ES-I3 (cell line): Measurements from ENCODE around the gene PRDM10.
"Not testable (repeated sequence)": the region's sequence is repeated elsewhere in the genome, so short reads cannot be mapped to it uniquely, and the experiment has no call there.

ENCODE experiments used
- H3K36me3 ChIP-seq: 2 replicates; pipeline ENCODE4 v1.6.1; 2013; ENCODE audit warnings: mild to moderate bottlenecking, low read length, control low read depth, moderate library complexity; ENCODE audit not compliant: insufficient read depth
- H3K4me1 ChIP-seq: 2 replicates; pipeline ENCODE4 v1.6.1; 2013; ENCODE audit warnings: mild to moderate bottlenecking, control low read depth, low read length; ENCODE audit not compliant: insufficient read depth
- H3K9ac ChIP-seq: 2 replicates; pipeline ENCODE4 v1.6.1; 2013; ENCODE audit warnings: low read depth, mild to moderate bottlenecking, low read length, moderate library complexity
- H3K9me3 ChIP-seq: 2 replicates; pipeline ENCODE4 v1.6.1; 2013; ENCODE audit warnings: mild to moderate bottlenecking, low read length, moderate library complexity; ENCODE audit not compliant: control insufficient read depth, insufficient read depth

Gene PRDM10

DNA sequence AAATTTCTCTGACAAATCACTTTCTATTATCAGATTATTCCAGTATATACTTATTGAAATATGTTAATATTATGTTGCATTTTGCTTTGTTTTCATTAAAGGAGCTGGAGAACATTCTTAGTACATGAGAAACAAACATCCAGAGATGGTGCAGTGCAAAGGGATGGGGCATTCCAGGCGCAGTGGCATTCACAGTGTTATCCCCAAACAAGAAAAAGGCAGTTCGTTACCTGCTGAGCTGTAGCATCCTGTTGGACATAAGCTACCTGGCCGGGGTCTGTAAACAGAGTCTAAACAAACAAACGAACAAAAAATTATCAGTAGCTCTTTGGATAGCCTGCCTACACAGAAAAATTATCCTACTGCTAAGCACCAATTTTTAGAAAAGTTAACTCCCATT, 47.4 kb downstream of the PRDM10 start:
- Histone ChIP-seq H3K36me3 (peaks cover 3% of the 10 kb centered on the region; the same call in 1 of the 2 replicates), H3K4me1 (peaks cover 9% of the 10 kb centered on the region; the same call in 1 of the 2 replicates), H3K9me3 (no peaks in the 10 kb centered on the region), H3K9ac (no peak overlapping the region)

DNA sequence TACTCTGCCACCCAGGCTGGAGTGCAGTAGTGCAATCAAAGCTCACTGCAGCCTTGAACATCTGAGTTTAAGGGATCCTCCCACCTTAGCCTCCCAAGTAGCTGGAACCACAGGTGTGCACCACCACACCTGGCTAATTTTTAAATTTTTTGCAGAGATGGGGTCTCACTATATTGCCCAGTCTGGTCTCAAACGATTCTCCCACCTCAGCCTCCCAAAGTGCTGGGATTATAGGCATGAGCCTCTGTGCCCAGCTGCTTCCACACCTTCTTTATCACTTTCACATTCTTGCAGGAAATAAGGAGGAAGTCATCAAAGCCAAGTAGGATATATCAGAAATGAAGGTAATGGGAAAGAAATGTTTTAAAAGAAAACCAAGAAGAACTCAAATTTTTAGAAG, 47.9 kb downstream of the PRDM10 start:
- not testable (repeated sequence) for H3K9ac ChIP-seq, H3K36me3 ChIP-seq, H3K4me1 ChIP-seq, H3K9me3 ChIP-seq

DNA sequence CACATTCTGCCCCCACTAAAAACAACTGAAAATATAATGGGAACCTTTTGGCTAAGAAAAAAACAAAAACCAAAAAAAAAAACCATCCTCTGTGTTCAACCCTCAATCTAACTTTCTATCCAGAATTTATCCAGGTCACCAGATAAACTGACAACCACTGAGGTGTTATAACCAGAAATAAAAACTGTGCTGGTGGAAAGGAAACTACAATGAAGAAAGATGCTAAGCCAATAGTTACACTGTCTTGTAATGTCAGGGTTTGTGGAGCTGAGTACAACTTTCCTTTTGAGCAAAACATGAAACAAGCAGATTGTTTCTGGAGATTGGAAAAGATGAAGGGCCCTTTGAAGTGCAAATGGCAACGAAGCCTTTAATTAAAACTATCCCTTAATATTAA, 50.8 kb downstream of the PRDM10 start:
- Histone ChIP-seq H3K36me3 (no peaks in the 10 kb centered on the region; the same call in 1 of the 2 replicates), H3K4me1 (peaks cover 10% of the 10 kb centered on the region; the same call in 1 of the 2 replicates), H3K9ac (no peak overlapping the region), H3K9me3 (no peaks in the 10 kb centered on the region)

DNA sequence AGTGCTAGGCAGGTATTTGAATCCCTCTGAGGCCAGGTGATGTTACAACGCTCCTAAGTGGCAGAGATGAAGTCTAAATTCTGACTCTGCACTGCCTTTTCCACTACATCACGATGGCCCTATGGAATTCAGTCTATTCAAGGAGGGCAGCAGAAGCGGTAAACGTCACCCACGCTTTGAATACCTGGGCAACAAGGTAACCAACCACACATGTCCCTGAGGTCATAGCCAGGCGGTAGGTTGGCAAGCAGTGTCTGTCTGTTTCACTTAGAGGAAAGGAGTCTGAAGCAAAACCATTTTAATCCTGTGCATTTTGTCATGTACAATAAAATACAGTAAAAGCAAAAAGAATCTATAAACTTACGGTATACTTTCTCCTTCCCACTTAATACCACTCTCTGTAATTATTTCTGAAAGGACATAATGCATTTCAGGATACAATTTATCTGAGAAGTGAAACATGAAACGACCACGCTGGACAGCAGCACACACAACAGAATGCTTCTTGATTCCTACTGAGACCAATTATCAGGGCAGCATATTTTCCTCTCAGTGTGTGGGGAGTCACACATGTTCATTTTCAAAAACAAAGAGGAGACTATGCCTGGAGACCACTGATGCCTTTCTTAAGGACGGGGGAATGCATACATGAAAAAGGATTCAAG, 51.3 kb downstream of the PRDM10 start:
- Histone ChIP-seq H3K9ac (no peak overlapping the region), H3K9me3 (no peaks in the 10 kb centered on the region), H3K4me1 (peaks cover 12% of the 10 kb centered on the region; the same call in 1 of the 2 replicates), H3K36me3 (no peaks in the 10 kb centered on the region; the same call in 1 of the 2 replicates)

DNA sequence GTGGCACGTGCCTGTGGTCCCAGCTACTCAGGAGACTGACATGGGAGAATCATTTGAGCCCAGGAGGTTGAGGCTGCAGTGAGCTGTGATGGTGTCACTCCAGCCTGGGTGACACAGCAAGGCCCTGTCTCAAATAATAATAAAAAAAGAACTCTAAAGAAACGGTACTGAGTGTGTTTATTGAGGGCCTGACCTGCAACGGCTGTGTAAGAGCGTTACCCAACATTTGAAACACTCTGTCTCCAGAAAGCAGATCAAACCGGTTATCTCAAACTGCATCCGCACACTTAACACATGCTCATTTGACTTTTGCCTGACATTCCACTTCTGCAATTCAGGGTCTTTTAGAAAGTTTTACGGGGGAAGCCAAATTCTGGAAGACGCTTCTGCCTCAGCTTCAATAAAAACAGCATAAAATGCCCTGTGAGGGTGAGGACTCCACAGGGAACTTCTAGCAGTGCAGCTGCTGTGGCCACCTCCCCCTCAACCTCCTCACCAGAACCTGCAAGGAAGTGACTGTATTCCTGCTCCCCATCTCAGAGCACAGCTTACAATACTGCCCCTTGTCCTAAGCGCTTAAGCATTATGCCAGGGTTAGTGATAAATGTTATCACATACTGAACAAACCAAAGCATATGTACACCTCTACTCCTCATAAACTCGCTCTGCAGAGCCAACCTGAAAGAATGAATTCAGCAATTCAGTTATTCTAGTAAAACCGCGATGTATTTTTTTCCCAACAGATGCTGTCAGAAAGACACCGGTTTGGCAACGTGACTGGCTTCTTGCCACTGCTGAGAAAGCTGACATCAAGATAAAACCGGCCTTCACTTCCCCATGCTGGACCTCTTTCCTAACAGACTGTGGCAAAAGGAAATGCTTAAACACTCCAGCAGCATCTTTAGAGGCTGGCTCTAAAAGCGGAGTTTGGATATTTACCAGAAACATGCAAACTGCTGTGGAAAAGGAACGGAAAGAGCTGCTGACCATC, 52.2 kb downstream of the PRDM10 start:
- Histone ChIP-seq H3K36me3 (no peaks in the 10 kb centered on the region), H3K9me3 (no peaks in the 10 kb centered on the region), H3K4me1 (peaks cover 16% of the 10 kb centered on the region; the same call in 1 of the 2 replicates), H3K9ac (no peak overlapping the region)

DNA sequence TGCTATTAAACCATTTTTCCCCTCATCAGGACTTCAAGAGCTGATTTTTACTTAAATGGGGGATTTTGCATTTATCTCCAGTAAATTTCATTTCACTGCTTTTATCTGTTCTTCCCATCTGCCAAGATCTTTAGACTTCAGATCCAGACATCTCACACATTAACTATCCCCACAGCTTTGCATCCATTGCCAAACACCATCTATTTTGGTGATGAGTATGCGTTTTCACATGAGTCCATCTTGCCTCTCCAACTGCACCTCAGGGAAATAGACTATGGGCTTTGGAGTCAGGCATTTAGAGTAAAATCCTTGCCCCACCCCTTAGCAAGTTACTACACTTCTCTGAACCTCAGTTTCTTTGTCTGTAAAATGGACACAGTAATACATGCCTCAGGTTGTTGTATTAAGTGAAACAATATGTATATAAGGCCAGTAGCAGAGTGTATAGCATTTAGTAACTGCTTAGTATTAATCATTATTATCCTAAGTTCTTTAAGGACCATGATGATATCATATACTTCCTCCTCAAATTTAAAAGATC, 53.6 kb downstream of the PRDM10 start:
- Histone ChIP-seq H3K4me1 (peaks cover 16% of the 10 kb centered on the region; the same call in 1 of the 2 replicates), H3K36me3 (no peaks in the 10 kb centered on the region), H3K9me3 (no peaks in the 10 kb centered on the region), H3K9ac (no peak overlapping the region)

DNA sequence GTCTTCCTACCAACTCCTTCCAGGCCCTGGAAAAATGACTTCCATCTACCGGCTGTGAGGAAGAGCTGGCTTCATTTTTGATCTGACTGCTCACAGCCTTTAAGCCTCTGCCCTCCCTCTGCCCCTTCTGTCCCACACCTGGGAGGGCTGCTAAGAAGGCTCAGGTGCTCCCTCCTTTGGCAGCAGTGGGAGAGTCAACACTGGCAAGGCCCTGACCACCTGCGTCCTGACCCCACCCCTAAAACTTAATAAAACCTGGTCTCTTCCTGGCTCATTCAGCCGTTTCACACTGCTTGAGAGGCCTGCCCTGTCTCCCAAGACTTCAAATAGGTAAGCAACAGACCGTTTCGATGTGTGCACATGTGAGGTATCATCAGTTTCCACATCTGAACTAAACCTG, 55.2 kb downstream of the PRDM10 start:
- H3K36me3 ChIP-seq, result no peaks in the 10 kb centered on the region; the same call in 1 of the 2 replicates
- no peak overlapping the region for H3K9ac ChIP-seq
- no peaks in the 10 kb centered on the region for H3K9me3 ChIP-seq
- H3K4me1 ChIP-seq, result peaks cover 16% of the 10 kb centered on the region; the same call in 1 of the 2 replicates

DNA sequence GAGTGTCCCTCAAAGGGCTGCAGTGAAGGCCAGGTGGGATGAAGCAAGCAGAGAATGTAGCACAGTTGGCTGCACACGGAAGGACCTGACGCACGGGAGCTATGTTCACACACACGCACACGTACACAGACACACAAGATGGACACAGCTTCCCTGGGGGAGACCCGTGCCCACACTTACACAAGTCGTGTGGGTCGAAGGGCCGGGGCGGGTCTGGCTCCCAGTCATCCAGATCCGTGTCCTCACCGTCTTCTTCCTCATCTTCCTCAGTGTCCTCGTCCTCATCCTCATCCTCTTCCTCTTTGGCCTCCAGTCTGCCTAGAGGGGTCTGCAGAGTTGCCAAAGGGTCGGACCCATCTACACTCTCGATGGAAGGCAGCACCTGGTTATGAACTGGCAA, 55.7 kb downstream of the PRDM10 start:
- Histone ChIP-seq H3K36me3 (no peaks in the 10 kb centered on the region; the same call in 1 of the 2 replicates), H3K9ac (no peak overlapping the region), H3K9me3 (no peaks in the 10 kb centered on the region), H3K4me1 (peaks cover 16% of the 10 kb centered on the region; the same call in 1 of the 2 replicates)

DNA sequence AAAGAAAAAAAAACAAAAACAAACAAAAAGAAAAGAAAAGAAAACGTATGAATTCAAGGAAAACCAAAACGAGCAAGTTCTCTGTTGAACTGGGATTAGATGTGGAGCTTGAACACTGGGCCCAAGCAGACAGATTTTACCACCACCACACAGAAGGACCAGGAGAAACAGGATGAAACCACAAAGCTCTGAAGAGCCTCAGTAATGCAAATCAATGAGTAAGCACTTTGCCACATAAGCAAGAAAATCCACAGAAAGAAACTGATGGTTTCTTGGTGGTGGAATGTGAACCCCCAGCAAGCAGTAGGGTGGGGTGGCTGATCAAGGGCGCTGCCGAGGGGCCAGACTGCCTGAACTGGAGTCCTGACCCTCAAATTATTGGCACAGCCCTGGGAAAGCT, 56.4 kb downstream of the PRDM10 start:
- Histone ChIP-seq H3K9ac (no peak overlapping the region), H3K9me3 (no peaks in the 10 kb centered on the region), H3K36me3 (no peaks in the 10 kb centered on the region; the same call in 1 of the 2 replicates), H3K4me1 (peaks cover 16% of the 10 kb centered on the region; the same call in 1 of the 2 replicates)

DNA sequence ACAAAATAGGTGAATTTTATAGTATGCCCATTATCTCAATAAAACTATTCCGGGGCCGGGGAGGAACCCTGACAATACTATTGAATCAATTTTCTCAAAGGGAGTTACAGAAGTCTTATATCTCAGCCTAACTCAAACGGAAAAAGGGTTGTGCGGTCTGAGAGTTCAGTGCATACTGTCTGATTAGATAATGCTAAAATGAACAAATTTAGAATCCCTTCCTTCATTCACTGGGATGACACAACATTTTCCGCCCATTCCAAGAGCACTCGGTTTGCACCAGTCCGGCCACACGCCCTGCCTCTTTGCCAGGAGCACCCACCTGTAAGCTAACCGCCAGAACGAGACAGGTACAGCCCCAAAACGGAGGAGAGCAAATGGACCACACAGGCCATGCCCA, 57.3 kb downstream of the PRDM10 start:
- no peak overlapping the region for H3K9ac ChIP-seq
- peaks cover 8% of the 10 kb centered on the region; the same call in 1 of the 2 replicates for H3K4me1 ChIP-seq
- H3K36me3 ChIP-seq, result no peaks in the 10 kb centered on the region; the same call in 1 of the 2 replicates
- no peaks in the 10 kb centered on the region for H3K9me3 ChIP-seq

DNA sequence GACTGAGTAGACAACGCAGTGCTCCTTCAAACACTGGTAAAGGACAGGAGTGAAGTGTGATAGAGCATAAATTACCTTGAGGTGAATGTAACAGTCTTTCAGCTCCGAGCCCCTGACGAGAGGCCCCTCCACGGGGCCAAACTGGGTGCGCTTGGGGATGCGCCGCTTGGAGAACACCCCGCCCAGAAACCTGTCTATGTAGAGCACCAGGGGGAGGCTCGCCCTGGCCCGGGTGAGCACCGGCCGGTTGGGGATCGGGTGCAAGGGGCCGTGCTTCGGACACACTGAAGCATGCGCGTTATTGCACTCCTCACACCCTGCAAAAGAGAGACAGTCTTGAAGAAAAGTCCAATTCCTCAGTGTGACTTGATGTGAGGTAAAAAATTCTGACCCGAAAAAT, 57.9 kb downstream of the PRDM10 start:
- no peak overlapping the region for H3K9ac ChIP-seq
- peaks cover 7% of the 10 kb centered on the region; the same call in 1 of the 2 replicates for H3K4me1 ChIP-seq
- H3K36me3 ChIP-seq, result no peaks in the 10 kb centered on the region; the same call in 1 of the 2 replicates
- no peaks in the 10 kb centered on the region for H3K9me3 ChIP-seq

DNA sequence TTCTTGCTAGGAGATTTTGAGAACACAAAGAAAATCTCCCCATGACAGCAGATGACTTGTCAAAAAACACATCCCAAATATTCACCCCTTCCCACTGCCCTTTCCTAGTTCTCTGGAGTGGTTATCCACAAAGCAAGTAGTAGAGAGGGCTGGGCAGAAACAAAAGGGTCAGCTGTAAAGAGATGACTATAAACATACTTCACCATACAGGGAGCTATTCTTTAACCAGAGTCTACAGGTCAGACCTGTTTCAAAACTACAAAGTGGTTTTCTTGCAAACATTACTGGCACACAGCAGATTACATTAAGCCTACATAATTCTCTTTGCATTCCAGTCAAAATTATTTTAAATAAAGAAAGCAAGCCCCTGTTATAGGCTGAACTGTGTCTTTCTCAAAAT, 59.6 kb downstream of the PRDM10 start:
- Histone ChIP-seq H3K4me1 (peaks cover 11% of the 10 kb centered on the region), H3K9ac (no peak overlapping the region), H3K36me3 (no peaks in the 10 kb centered on the region; the same call in 1 of the 2 replicates), H3K9me3 (no peaks in the 10 kb centered on the region)

DNA sequence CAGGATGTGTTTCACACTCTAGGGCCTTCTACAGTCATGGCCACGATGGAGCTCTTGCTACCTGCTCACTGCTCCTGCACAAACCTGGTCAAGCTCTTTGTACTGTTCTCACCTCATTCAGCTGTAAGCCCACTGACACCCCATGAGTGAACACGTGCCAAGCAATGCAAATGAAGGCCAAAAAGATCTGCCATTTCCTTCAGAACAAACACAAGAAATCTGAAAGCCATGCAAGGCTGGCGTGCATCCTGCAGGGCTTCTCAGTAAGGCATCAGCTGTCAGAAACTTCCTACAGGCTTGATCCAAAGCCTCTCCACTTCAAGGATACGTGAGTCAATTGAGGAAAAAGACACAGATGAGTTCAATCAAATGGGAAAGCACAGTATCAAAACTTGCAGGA, 63.1 kb downstream of the PRDM10 start:
- Histone ChIP-seq H3K9ac (no peak overlapping the region), H3K9me3 (no peaks in the 10 kb centered on the region; the same call in 1 of the 2 replicates), H3K36me3 (no peaks in the 10 kb centered on the region; the same call in 1 of the 2 replicates), H3K4me1 (peaks cover 25% of the 10 kb centered on the region)

DNA sequence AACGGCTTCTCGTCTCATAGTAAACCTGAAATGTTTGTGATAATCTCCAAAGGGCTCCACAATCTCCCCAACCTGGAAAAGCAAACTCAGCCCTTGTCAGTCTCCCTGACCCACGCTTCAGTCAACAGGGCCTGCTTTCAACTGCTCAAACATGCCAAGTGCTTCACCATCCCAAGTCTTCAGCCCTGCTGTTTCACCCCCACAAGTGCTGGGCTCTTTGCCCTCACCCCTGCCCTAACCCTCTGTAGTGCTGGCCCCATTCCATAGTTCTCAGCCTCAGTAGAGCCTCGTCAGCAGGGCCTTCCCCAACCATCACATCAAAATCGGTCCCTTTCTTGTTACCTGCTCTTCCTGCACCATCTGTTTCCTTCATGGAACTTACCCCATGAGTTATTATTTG, 63.9 kb downstream of the PRDM10 start:
- H3K9ac ChIP-seq, result no peak overlapping the region
- H3K36me3 ChIP-seq, result no peaks in the 10 kb centered on the region; the same call in 1 of the 2 replicates
- H3K4me1 ChIP-seq, result peaks cover 25% of the 10 kb centered on the region
- no peaks in the 10 kb centered on the region; the same call in 1 of the 2 replicates for H3K9me3 ChIP-seq
